Measurements from ENCODE around the gene OR5AS1. TPM values are rescaled to one million over a fixed set of nuclear protein-coding genes. Genes with fewer than 3 reads are reported as not detected.

Gene OR5AS1
- total and polyA plus RNA-seq, 9 of the 15 experiments (the other 6 are each of a cell fraction or from before 2014, with no cell fraction given) = not detected

GRCh38 chr11:55994525-55994924 is 32.9 kb upstream of the OR5AS1 start, which contains the start of gene OR5F1:
TSS of gene OR5F1 (minus strand) at chr11:55994625. CDS start at chr11:55994625, 0 bp downstream.
- FAIRE-seq (no peak), DNase-seq (ENCODE audit: extremely low read depth in 1 of 4, low spot score in 3 of 4) (no peak), ATAC-seq (no peak)
- H3K9me3 ChIP-seq (replicated peaks; ENCODE audit: control insufficient read depth, insufficient read depth, low read depth, low read length) = no peaks in the 10 kb centered on the region
- H3K27ac ChIP-seq (ENCODE audit: extremely low read depth, low read depth, low read length) = no peak within 1 kb of the TSS
- no peak within 1 kb of the TSS for H2AFZ ChIP-seq (ENCODE audit: low read depth, low read length)
- H3K27me3 ChIP-seq (ENCODE audit: control insufficient read depth in 2 of 2, insufficient read depth in 2 of 2, low read length in 2 of 2) = no peaks in the 10 kb centered on the region
- ChIA-PET POLR2A (no interaction called here), CTCF (ENCODE audit: low intra/inter-chr PET ratio) (no interaction called here)
- H3K4me2 ChIP-seq (ENCODE audit: insufficient read depth, low read length) = no peak within 1 kb of the TSS
- in situ Hi-C loops (cut with MboI) = no loop called here
- no peak within 1 kb of the TSS for H3K4me3 ChIP-seq
- intact Hi-C loops (cut with micrococcal nuclease) = no loop called here
- H4K20me1 ChIP-seq (replicated peaks; ENCODE audit: control insufficient read depth, insufficient read depth, low read length) = no peaks in the 10 kb centered on the region
- H3K79me2 ChIP-seq (ENCODE audit: control insufficient read depth, insufficient read depth, low read length) = no peaks in the 10 kb centered on the region
- H3K4me1 ChIP-seq (replicated peaks in 1 of 2; ENCODE audit: control insufficient read depth in 2 of 2, insufficient read depth in 2 of 2, low read length in 2 of 2) = no peaks in the 10 kb centered on the region
- 0% methylated on average over 2 of the region's 2 CpGs for WGBS (ENCODE audit: insufficient coverage, low coverage, missing lambda C conversion rate)
- H3K9ac ChIP-seq (ENCODE audit: insufficient read depth in 1 of 2, low read depth in 2 of 2, low read length in 2 of 2) = no peak within 1 kb of the TSS
- no peaks in the 10 kb centered on the region for H3K36me3 ChIP-seq (ENCODE audit: control insufficient read depth, insufficient read depth, low read length)
- no TSS peak for BruUV-seq (replicated peaks)
- H3K9me1 ChIP-seq (ENCODE audit: control insufficient read depth, insufficient read depth, low read length) = no peaks in the 10 kb centered on the region
- no peak for TF ChIP-seq PTBP1 (IDR thresholded peaks at IDR 0.05; ENCODE audit: low read depth, low read length)
- TF ChIP-seq ZNF518B (CRISPR knock-in tag; IDR thresholded peaks at IDR 0.05) = no peak
- TF ChIP-seq PYGO2 (tag; IDR thresholded peaks at IDR 0.05) = no peak
- TF ChIP-seq ZHX1 (conservative IDR thresholded peaks at IDR 0.05; ENCODE audit: low read length) = no peak
- TF ChIP-seq ESRRB (CRISPR knock-in tag; IDR thresholded peaks at IDR 0.05; ENCODE audit: borderline replicate concordance) = no peak
- no peak for TF ChIP-seq ETS1 (conservative IDR thresholded peaks at IDR 0.05; ENCODE audit: control insufficient read depth, low read depth, low read length)
- TF ChIP-seq NR1H2 (CRISPR knock-in tag; IDR thresholded peaks at IDR 0.05) = no peak
- TF ChIP-seq E2F8 (IDR thresholded peaks at IDR 0.05; ENCODE audit: low read depth, partially characterized antibody) = no peak
- no peak for TF ChIP-seq TSC22D4 (tag; IDR thresholded peaks at IDR 0.05)
- no peak for TF ChIP-seq RBFOX2 (IDR thresholded peaks at IDR 0.05; ENCODE audit: low read depth, low read length)
- no peak for TF ChIP-seq GTF2A2 (tag; IDR thresholded peaks at IDR 0.05)
- TF ChIP-seq SMAD4 (CRISPR knock-in tag; conservative IDR thresholded peaks at IDR 0.05) = no peak
- TF ChIP-seq SPI1 (IDR thresholded peaks at IDR 0.05; ENCODE audit: borderline replicate concordance, low read depth, low read length) = no peak

All from K562 (cell line).